Ishikawa (cell line): ENCODE data around the gene BLOC1S2.
A peak's percentile ranks its signal among the peaks of the same experiment; 100 is the strongest.

Experiments used
- CEBPB ChIP-seq: IDR thresholded peaks from 2 replicates; pipeline ENCODE4 v1.6.1; 2012
- CREB1 ChIP-seq: IDR thresholded peaks from 2 replicates; pipeline ENCODE4 v1.6.1; 2012; ENCODE audit warnings: low read depth
- EGR1 ChIP-seq: IDR thresholded peaks from 2 replicates; pipeline ENCODE4 v1.6.1; 2012
- EP300 ChIP-seq: IDR thresholded peaks from 2 replicates; pipeline ENCODE4 v1.6.1; 2012; ENCODE audit warnings: borderline replicate concordance
- FOXM1 ChIP-seq: IDR thresholded peaks from 2 replicates; pipeline ENCODE4 v1.6.1; 2012; ENCODE audit warnings: low read depth, borderline replicate concordance
- NFIC ChIP-seq: IDR thresholded peaks from 2 replicates; pipeline ENCODE4 v1.6.1; 2012
- RAD21 ChIP-seq: IDR thresholded peaks from 2 replicates; pipeline ENCODE4 v1.6.1; 2012; ENCODE audit warnings: low read depth
- TAF1 ChIP-seq: IDR thresholded peaks from 2 replicates; pipeline ENCODE4 v1.6.1; 2012; ENCODE audit warnings: low read depth, mild to moderate bottlenecking
- TCF12 ChIP-seq: IDR thresholded peaks from 2 replicates; pipeline ENCODE4 v1.6.1; 2012; ENCODE audit warnings: low read depth
- TEAD4 ChIP-seq: IDR thresholded peaks from 2 replicates; pipeline ENCODE4 v1.6.1; 2012
- YY1 ChIP-seq: IDR thresholded peaks from 2 replicates; pipeline ENCODE4 v1.6.1; 2012; ENCODE audit warnings: low read depth
- ZBTB7A ChIP-seq: IDR thresholded peaks from 2 replicates; pipeline ENCODE4 v1.6.1; 2012; ENCODE audit warnings: low read depth
- TF ChIP-seq, protein P1 (sequence below): IDR thresholded peaks from 2 replicates; pipeline ENCODE4 v1.6.1; 2012
- TF ChIP-seq, protein P2 (sequence below): IDR thresholded peaks from 2 replicates; pipeline ENCODE4 v1.6.1; 2012; ENCODE audit warnings: low read depth, mild to moderate bottlenecking
- TF ChIP-seq, protein P3 (sequence below): IDR thresholded peaks from 2 replicates; pipeline ENCODE4 v1.6.1; 2012

The BLOC1S2 gene

DNA sequence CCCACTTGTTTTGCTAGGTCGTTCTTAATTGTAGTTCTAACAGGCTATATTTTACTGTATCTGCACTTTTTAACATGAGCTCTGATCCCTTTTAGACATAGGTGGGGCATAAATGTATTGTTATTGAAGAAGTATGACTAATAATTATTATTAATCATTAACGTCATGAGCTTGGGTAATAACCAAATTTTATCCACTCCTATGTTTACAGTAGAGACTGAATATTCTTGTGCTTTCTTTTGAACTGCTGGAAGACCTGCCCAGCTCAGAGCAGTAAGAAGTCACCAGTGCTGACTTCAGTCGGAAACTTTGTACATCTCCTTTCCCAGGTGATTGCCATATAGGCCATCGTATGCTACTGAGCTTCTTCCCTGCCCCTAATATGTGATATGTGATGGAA, 24.8 kb upstream of the BLOC1S2 start:
- no peak for TF ChIP-seq CREB1
- no peak for TF ChIP-seq YY1
- no peak for TF ChIP-seq ZBTB7A
- no peak for TF ChIP-seq CEBPB
- TF ChIP-seq TEAD4, result no peak
- no peak for TF ChIP-seq EGR1
- no peak for TF ChIP-seq RAD21

DNA sequence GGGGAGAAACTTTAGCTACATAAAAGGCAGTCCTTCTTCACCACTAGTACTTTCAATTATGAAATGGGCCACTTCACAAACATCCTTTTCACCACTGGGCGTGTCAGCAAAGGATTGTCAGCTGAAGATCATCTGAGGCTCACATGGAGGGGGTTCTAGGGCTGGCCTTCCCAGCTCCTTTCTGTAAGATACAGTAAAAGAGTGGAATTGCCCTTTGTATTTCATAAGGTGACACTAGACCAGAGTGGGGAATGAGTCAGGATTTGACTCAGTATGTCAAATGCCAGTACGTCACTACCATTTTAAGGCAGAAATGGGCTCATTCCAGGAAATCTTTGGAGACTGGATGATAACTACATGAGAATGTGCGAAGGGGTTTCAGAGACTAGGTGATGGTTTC, 21.2 kb upstream of the BLOC1S2 start:
- TF ChIP-seq TCF12 (no peak), TAF1 (no peak), FOXM1 (no peak), CREB1 (no peak)

DNA sequence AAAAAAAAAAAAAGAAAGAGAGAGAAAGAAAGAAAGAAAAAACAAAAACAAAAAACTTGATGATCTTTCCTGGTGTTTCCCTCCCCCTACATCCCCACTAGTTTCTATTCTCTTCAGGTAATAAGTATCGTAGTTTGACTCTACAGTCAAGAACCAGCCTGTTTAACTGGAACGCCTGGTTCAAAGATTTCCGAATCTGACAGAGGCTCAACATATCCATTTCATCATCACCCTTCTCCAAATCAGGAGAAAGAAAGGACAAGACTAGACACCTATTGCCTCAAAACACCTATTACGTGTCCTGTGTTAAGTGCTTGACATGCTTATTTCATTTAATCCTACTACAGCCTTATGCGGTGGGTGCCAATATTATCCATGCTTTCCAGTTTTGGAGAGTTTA, 20.4 kb upstream of the BLOC1S2 start:
- TF ChIP-seq EP300, result no peak
- TF ChIP-seq ZBTB7A, result no peak

DNA sequence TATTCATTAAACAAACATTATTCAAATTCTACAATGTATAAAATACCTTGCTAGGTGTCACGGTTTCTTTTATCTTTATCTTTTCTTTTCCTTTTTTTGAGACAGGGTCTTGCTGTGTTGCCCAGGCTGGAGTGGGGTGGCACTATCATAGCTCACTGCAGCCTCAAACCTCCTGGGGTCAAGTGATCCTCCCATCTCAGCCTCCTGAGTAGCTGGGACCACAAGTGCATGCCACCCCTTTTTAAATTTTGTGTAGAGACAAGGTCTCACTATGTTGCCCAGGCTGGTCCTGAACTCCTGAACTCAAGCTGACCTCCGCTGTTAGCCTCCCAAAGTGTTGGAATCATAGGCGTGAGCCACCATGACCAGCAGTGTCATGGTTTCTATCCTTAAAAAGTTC, 17.9 kb upstream of the BLOC1S2 start:
- TF ChIP-seq NFIC (no peak), TCF12 (no peak), EP300 (no peak), TEAD4 (no peak), YY1 (no peak), ZBTB7A (no peak), EGR1 (no peak), CEBPB (no peak), CREB1 (no peak), TAF1 (no peak), RAD21 (no peak)
- TF ChIP-seq, protein P1, sequence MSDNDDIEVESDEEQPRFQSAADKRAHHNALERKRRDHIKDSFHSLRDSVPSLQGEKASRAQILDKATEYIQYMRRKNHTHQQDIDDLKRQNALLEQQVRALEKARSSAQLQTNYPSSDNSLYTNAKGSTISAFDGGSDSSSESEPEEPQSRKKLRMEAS, result no peak
- TF ChIP-seq, protein P2, sequence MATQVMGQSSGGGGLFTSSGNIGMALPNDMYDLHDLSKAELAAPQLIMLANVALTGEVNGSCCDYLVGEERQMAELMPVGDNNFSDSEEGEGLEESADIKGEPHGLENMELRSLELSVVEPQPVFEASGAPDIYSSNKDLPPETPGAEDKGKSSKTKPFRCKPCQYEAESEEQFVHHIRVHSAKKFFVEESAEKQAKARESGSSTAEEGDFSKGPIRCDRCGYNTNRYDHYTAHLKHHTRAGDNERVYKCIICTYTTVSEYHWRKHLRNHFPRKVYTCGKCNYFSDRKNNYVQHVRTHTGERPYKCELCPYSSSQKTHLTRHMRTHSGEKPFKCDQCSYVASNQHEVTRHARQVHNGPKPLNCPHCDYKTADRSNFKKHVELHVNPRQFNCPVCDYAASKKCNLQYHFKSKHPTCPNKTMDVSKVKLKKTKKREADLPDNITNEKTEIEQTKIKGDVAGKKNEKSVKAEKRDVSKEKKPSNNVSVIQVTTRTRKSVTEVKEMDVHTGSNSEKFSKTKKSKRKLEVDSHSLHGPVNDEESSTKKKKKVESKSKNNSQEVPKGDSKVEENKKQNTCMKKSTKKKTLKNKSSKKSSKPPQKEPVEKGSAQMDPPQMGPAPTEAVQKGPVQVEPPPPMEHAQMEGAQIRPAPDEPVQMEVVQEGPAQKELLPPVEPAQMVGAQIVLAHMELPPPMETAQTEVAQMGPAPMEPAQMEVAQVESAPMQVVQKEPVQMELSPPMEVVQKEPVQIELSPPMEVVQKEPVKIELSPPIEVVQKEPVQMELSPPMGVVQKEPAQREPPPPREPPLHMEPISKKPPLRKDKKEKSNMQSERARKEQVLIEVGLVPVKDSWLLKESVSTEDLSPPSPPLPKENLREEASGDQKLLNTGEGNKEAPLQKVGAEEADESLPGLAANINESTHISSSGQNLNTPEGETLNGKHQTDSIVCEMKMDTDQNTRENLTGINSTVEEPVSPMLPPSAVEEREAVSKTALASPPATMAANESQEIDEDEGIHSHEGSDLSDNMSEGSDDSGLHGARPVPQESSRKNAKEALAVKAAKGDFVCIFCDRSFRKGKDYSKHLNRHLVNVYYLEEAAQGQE, result no peak
- TF ChIP-seq, protein P3, sequence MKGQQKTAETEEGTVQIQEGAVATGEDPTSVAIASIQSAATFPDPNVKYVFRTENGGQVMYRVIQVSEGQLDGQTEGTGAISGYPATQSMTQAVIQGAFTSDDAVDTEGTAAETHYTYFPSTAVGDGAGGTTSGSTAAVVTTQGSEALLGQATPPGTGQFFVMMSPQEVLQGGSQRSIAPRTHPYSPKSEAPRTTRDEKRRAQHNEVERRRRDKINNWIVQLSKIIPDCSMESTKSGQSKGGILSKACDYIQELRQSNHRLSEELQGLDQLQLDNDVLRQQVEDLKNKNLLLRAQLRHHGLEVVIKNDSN, result no peak

DNA sequence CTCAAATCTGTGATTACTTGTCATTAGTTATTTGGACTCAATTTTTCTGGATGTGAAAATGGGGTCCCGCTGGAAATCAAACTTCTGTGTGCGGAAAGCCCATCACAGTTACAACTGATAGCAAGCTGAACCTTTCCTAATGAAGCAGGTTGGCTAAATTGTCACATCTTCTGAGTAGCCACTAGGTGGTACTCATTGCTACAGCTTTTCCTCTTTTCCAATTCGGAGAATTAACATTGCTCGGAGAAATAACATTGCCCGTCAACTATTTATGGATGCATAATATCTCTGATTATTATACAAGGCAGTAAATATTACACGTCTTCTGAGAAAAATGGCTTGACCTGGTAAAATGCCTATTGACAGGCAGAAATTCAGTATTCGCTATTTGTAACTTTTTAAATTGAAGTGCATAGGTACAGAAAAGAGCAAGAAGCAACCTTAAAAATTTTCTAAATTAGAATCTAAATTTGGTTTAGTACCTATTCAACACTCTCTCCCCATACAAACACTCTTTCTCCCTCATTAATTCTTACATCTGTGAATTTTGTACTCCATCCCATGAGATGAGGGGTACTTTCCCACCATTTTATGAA, 17.3 kb upstream of the BLOC1S2 start:
- TF ChIP-seq CREB1 (no peak), RAD21 (peak; percentile 74)

DNA sequence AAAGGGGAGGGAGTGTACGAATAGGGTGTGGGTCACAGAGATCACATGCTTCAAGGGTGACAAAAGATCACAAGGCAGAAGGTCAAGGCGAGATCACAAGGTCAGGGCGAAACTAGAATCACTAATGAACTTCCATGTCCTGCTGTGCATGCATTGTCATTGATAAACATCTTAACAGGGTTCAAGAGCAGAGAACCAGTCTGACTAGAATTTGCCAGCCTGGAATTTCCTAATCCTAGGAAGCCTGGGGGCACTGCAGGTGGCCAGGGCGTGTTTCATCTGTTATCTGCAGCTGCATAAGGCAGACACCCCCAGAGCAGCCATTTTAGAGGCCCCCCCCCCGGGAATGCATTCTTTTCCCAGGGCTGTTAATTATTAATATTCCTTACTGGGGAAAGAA, 14.6 kb upstream of the BLOC1S2 start:
- TF ChIP-seq TEAD4, result 0 out of 2 replicates have a peak, but pooled peaks have one; percentile 35
- TF ChIP-seq CEBPB, result 0 out of 2 replicates have a peak, but pooled peaks have one; percentile 24

DNA sequence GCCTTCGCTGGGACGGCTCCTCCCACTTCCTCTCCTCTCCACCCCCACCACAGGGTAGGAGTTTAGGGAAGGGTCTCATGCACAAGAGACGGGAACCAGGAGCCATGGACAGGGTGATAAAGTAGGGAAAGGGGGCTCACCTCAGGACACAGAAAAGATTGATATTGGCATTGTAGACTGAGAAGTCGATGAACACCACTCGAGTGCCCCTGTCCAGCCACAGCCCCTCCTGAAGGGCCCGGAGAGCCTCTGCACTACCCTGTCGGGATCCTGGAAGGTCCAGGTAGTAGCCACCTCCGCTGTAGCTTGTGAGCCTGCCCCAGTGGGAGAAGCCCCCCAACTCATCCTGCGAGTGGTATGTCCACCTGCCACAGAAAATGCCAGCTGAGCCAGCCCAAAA, 10.8 kb upstream of the BLOC1S2 start:
- TF ChIP-seq TAF1, result no peak
- TF ChIP-seq, protein P2, result peak; percentile 61

DNA sequence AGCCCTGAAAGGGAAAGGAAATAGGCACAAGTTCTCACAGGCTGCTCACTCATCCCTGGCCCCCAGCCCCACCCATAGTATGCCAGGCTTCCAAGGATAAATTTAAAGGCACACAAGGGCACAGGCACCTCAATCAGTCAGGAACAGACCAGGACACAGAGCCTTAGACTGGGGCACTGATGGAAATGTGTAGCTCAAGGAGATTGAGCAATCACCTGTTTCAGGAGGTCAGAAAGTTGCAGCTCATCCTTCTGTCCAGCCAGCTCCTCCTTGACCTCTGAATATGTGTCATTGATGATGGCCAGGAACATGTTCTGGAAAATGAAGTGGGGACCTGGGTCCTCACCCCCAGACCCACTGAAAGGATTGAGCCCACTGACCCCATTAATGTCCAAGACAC, 6.6 kb upstream of the BLOC1S2 start:
- TF ChIP-seq CEBPB (peak; percentile 40; the same call in 1 of the 2 replicates), YY1 (no peak)

DNA sequence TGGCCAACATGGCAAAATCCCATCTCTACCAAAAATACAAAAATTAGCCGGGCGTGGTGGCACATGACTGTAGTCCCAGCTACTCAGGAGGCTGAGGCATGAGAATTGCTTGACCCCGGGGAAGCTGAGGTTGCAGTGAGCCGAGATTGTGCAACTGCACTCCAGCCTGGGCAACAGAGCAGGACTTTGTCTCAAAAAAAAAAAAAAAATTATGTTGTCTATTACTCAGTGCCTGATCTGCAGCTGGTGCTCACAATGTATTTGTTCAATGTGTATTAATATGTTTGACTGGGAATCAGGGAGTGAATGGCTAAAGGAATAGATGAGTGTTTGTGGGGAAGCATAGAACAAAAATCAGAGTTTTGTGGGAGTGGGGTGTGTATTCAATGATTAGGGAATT, 5.8 kb upstream of the BLOC1S2 start:
- TF ChIP-seq CEBPB, result 0 out of 2 replicates have a peak, but pooled peaks have one; percentile 5
